Posterior cingulate gyrus (tissue), 11 donors: ENCODE measurements around the gene CRBN.

Experiments
- DNase-seq, 10 donors: peaks; one replicate each; pipeline versions ENCODE4 v3.0.0 to v3.0.0-alpha.2; 2020 to 2021; ENCODE audit warnings: mixed read lengths in 3 of 10
- intact Hi-C: fragments of 100-400 bp; cut with DNase I; formaldehyde crosslinking; loops from one replicate; pipeline ENCODE4 v1.15.1; 2023

CRBN gene

GRCh38 chr3:3177861-3178497 is 1.5 kb downstream of the CRBN start:
- intact Hi-C loops = no loop called here
- no peak for DNase-seq

DNA sequence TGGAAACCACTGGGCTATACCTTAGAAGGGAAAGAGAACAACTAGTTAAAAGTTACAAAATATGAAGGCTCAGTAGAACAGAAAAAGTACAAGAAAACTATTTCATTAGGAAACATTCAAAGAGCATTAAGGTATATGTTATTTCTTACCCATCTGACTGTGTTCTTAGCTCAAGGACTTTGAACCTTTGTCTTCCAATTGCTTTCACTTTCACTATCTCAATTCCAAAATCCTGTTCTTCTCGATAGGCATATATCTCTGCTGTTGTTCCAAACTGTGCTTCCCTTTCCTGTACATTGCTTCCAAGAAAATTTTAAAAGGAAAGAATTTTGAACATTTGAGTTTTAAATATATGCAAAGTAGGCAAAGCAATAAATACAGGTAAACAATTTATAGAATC is 6.9 kb downstream of the CRBN start:
- intact Hi-C loops = no loop called here
- DNase-seq = no peak

- DNase-seq = no peak
- intact Hi-C loops = no loop called here
Measured at GRCh38 chr3:3170998-3171397, 8.5 kb downstream of the CRBN start.

- intact Hi-C loops = no loop called here
- no peak for DNase-seq
Measured at GRCh38 chr3:3165650-3166049, 13.8 kb downstream of the CRBN start.

- no peak for DNase-seq
- intact Hi-C loops = no loop called here
Measured at GRCh38 chr3:3165241-3165640, 14.2 kb downstream of the CRBN start.

GRCh38 chr3:3160826-3161225 is 18.7 kb downstream of the CRBN start:
- no peak for DNase-seq
- intact Hi-C loops = no loop called here

DNA sequence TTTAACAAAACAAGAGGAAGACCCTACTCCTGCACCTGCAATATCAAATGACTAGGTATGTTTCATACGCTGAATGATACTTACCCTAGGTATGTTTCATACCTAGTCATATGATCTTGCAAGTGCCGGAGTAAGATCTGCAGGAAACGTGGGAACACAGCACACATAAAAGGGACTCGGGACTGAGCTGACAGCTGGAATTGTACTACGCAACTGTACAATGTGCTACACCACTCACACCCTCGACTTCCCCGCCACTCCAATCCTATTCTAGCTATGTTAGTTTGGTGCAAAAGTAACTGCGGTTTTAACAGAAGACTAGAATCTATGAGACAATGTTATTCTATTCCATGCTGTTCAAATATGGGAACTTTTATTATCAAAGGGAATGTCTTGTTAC is 22.0 kb downstream of the CRBN start:
- DNase-seq = no peak
- intact Hi-C loops = no loop called here

- intact Hi-C loops = no loop called here
- DNase-seq = no peak
Measured at GRCh38 chr3:3154879-3155610, 24.4 kb downstream of the CRBN start.

DNA sequence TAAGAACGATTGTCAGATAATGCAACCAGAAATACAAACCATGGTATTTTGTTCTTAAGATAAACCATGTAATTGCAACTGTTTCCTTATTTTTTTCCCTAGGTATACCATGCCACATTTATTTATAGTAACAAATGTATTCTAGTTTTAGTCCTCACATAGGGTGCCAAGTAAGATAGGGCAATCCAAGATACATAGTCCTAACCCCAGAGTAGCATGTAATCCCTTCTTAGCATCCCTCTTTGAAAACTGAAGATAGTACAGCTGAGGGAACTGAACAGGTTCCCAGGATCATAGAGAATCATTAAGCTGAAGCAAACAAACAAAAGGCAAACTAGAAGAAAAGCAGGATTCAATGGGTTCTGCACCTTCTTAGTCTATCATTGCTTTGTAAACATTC is 28.0 kb downstream of the CRBN start:
- intact Hi-C loops = no loop called here
- DNase-seq = no peak

DNA sequence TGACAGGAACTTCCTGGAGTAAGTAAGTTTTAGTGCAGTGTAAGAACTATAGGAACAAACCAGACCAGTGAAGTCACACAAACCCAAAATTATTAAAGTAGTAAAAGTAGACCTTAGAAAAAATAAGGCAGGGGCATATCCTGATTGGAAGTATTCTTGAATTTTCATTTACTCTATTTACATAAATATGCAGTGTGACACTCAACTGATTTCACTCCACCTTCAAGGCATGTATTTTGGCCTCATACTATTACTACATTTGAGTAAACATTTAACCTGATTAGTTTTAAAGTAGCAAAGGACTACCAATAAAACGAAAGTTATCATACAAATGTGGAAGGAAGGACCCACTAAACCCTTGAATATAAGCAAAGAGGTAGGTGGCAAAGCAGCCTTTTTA is 29.9 kb downstream of the CRBN start:
- intact Hi-C loops = no loop called here
- no peak for DNase-seq

DNA sequence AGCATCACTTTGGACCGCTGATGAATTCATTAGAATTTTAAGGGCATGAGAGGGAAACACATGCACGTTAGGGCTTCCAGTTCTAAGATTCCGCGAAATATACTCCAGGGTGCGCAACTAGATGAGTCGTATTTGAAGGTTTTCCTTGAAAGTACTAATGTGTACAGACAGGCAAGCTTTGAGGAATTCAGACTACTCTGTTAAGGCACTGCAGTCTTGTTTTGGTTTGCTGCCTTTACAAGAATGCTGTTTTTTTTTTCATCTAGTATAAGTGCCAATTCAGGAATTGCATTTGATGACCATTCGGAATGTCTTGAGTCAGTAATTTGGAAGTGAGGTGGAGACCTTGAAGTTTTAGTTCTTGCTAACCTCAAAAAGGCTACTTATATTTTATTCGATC is 33.7 kb downstream of the CRBN start:
- no peak for DNase-seq
- intact Hi-C loops = no loop called here

GRCh38 chr3:3141939-3142338 is 37.6 kb downstream of the CRBN start:
- DNase-seq = no peak
- intact Hi-C loops = no loop called here

DNA sequence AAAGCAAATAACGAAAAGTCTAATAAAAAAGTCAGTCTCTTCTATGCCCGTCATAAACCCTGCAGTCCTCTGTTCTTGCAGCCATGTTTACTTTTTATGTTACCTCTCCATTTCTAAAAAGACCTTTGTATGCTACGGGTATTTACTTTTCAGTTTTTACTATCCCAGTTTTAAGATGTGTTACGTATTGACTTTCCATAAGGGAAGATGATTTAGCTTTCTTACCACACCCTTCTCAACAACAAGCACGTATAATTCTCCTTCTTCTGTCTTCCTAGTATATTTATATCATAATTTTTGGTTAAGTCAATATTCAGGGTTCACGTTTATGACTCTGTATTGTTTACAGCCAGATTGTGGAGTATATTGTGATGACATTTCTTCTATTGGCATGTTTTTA is 42.0 kb downstream of the CRBN start:
- intact Hi-C loops = no loop called here
- no peak for DNase-seq

- intact Hi-C loops = no loop called here
Measured at GRCh38 chr3:3134750-3135448, 44.6 kb downstream of the CRBN start.

GRCh38 chr3:3133500-3133899 is 46.0 kb downstream of the CRBN start:
- no peak for DNase-seq
- intact Hi-C loops = no loop called here

More at GRCh38 chr3:3134750-3135448, 44.6 kb downstream of the CRBN start:
- peak in 2 of 10 donors; percentile 27 to 62 for DNase-seq

DNA sequence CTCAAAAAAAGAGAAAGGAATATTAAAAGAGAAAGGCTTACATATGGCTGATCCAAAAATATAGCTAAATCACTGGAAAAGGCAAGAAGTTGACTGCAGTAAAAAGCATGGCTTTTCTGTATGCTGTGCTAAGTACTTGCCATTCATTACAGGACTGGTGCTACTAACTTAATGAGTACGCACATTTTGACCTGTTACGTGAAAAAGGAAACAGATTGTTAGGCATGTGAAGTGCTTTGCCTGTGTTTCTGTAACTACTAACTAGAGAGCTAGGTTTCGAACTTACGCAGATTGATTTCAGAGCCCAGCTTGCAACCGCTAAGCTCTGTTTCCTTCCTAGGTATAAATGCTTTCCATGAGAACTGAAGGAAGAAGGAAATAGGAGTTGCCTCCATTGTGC is 49.9 kb downstream of the CRBN start:
- DNase-seq = no peak
- intact Hi-C loops = no loop called here

- no peak for DNase-seq
- intact Hi-C loops = no loop called here
Measured at GRCh38 chr3:3127432-3128010, 52.0 kb downstream of the CRBN start.

DNA sequence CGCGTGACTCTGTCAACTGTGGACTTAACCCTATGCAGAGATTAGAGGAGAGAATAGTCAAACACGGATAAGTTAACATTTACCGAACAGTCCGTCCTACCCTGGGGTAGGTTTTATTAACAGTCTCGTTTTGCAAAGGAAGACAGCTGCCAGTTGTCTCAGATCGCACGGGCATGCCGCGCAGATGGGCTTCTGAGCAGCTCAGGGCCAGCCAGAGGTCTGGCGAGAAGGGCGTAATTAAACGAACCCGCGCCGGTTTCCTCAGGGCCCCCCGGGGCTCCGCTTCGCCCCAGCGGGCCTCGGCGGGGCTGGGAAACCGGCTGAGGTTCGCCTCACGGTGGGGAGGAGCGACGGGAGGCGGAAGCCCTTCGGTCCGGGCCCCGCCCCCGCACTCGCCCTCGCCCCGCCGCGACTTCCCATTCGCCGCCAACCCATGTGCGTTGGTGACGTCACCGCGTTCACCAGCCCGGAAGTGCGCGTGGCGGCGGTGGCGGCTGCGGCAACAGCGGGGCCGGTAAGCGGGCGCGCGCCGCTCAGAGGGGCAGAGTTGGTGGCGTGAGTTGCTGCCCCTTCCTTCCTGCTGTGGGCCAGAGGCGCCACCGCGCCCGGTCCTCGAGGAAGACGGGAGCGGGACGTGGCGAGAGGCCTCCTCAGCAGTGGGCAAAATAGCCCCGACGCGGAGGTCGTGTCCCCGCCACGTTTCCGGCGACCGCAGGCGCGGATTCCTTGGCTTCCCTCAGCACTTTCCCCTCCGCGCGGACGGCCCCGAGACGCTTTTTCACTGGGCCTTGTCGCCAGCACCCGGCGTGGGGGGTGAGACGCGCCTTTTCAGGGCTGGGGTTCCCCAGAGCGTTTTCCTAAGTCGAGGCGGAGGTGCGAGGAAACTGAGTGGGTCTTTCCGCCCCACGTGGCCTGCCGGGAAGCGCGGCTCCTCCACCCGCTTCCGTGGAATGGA is 52.7 kb downstream of the CRBN start, which contains the start of gene TRNT1:
Gene TRNT1, plus strand, starts transcription at position 464 of the 955 bp plus-strand sequence. CDS start 2,101 bp downstream, outside the sequence.
- peak; percentile 88 to 99 (median 94) for DNase-seq
- intact Hi-C loops = no loop called here

GRCh38 chr3:3125977-3126376 is 53.5 kb downstream of the CRBN start:
- intact Hi-C loops = no loop called here
- peak in 1 of 10 donors; percentile 70 for DNase-seq

- intact Hi-C loops = no loop called here
Measured at GRCh38 chr3:3119393-3119851, 60.1 kb downstream of the CRBN start.

More at GRCh38 chr3:3119393-3119851, 60.1 kb downstream of the CRBN start:
- DNase-seq = no peak
